Measurements from ENCODE around the gene SVOP. TPM values are rescaled to one million over a fixed set of nuclear protein-coding genes. Genes with fewer than 3 reads are reported as not detected.

The SVOP gene
- total and polyA plus RNA-seq, 2 experiments from 2014 or later = not detected

DNA sequence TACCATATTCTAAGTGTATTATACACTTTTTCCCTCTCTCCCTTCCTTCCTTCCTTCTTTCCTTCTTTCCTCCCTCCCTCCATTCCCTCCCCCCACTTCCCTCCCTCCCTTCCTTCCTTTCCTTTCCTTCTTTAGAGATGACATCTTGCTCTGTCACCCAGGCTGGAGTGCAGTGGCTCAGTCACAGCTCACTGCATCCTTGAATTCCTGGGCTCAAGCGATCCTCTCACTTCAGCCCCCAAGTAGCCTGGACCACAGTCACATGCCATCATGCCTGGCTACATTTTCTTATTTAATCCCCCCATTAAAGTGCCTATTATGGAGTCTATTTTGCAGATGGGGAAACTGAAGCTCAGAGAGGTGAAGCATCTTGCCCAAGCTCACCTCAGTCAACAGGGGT is 55.0 kb downstream of the SVOP start:
- Histone ChIP-seq H3K4me2 (ENCODE audit: unreplicated experiment) (no peak overlapping the region), H3K9ac (no peak overlapping the region), H2AFZ (no peak overlapping the region), H4K20me1 (ENCODE audit: insufficient read depth) (no peaks in the 10 kb centered on the region), H3K27ac (no peak overlapping the region), H3K9me2 (ENCODE audit: insufficient read depth) (no peaks in the 10 kb centered on the region), H3K36me3 (ENCODE audit: low read depth) (no peaks in the 10 kb centered on the region), H3K9me3 (ENCODE audit: low read depth) (no peaks in the 10 kb centered on the region), H3K27me3 (replicated peaks; ENCODE audit: insufficient read depth) (peaks cover 18% of the 10 kb centered on the region; the same call in 1 of the 2 replicates), H3K4me1 (ENCODE audit: insufficient read depth) (no peaks in the 10 kb centered on the region), H3K79me2 (ENCODE audit: insufficient read depth) (no peaks in the 10 kb centered on the region), H3F3A (ENCODE audit: insufficient read depth) (no peaks in the 10 kb centered on the region), H3K4me3 (no peak overlapping the region)
- no peak for TF ChIP-seq EZH2 (IDR thresholded peaks at IDR 0.05; ENCODE audit: insufficient read depth, poor library complexity, severe bottlenecking)
- TF ChIP-seq EZH2phosphoT487 (IDR thresholded peaks at IDR 0.05; ENCODE audit: insufficient read depth, low read depth) = no peak
- in situ Hi-C loops (cut with MboI) = no loop called here
- WGBS, 2 experiments (ENCODE audit: low coverage in 1 of 2, low lambda C conversion rate in 2 of 2, missing lambda C conversion rate in 2 of 2) = 89 to 92% methylated on average over 1 of the region's 1 CpG
- no peak for DNase-seq

DNA sequence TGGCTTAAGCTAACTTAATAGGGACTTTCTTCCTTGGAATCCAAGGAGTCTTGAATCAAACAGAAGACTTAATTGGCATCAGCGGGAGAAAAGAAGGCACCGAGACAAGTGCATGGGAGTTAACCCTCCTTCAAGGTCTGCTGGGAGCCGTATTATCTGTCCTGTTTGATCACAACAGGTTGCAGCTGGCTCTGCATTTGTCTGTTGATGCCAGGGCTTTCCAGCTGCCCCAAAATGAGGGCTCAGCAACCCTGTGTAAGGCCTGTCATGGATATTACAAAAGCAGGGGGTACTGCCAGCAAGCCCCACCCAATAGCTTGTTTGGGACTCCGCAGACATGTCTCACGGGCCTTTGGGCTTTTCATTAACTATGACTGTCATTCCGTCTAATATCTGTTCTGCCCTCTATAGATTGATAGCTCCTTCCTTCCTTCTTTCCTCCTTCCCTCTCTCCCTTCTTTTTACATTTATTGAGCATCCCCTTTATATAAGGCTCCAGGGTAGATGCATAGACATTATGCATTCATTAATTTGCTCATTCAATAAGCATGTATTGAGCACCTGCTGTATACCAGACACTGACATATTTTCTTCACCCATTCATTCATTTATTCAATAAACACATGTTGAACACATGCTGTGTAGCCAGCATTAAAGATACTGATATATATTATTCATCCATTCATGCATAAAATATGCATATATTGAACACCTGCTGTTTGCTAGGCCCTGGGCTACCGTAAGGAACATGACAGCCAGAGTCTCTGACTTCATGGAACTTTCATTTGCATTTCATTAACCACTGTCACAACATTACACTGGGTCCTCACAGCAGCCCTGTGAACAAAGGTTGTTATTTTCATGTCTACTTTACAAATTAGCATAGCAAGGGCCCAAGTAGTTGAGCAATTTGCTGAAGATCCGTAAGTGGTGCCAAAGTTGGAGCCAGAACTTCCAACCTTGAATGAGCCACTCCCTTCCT is 56.2 kb downstream of the SVOP start:
- H3K79me2 ChIP-seq (ENCODE audit: insufficient read depth) = no peaks in the 10 kb centered on the region
- no peak overlapping the region for H2AFZ ChIP-seq
- no peak overlapping the region for H3K9ac ChIP-seq
- 12 to 19% methylated on average over 8 of the region's 8 CpGs for WGBS, 2 experiments (ENCODE audit: low coverage in 1 of 2, low lambda C conversion rate in 2 of 2, missing lambda C conversion rate in 2 of 2)
- no peaks in the 10 kb centered on the region for H3K36me3 ChIP-seq (ENCODE audit: low read depth)
- no peaks in the 10 kb centered on the region for H3K9me3 ChIP-seq (ENCODE audit: low read depth)
- TF ChIP-seq EZH2phosphoT487 (IDR thresholded peaks at IDR 0.05; ENCODE audit: insufficient read depth, low read depth) = no peak
- TF ChIP-seq EZH2 (IDR thresholded peaks at IDR 0.05; ENCODE audit: insufficient read depth, poor library complexity, severe bottlenecking) = no peak
- DNase-seq = no peak
- H3K4me3 ChIP-seq = no peak overlapping the region
- H3K4me2 ChIP-seq (ENCODE audit: unreplicated experiment) = no peak overlapping the region
- no peaks in the 10 kb centered on the region for H3K4me1 ChIP-seq (ENCODE audit: insufficient read depth)
- H3F3A ChIP-seq (ENCODE audit: insufficient read depth) = no peaks in the 10 kb centered on the region
- no peak overlapping the region for H3K27ac ChIP-seq
- in situ Hi-C loops (cut with MboI) = no loop called here
- H4K20me1 ChIP-seq (ENCODE audit: insufficient read depth) = no peaks in the 10 kb centered on the region
- H3K9me2 ChIP-seq (ENCODE audit: insufficient read depth) = no peaks in the 10 kb centered on the region
- H3K27me3 ChIP-seq (replicated peaks; ENCODE audit: insufficient read depth) = peaks cover 27% of the 10 kb centered on the region; the same call in 1 of the 2 replicates

DNA sequence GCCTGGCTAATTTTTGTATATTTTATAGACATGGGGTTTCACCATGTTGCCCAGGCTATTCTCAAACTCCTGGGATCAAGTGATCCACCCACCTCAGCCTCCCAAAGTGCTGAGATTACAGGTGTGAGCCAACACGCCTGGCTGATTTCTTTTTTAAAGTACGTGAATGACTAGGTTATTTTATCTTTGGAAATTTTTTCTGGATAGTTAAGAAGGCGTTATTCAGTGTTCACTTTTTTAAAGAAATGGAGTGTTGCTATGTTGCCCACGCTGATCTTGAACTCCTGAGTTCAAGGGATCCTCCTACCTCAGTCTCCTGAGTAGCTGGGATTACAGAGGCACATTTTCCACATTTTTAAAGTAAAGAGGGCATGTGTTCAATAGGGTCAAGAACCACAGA is 58.6 kb downstream of the SVOP start:
- H3K4me1 ChIP-seq (ENCODE audit: insufficient read depth) = no peaks in the 10 kb centered on the region
- H3K9me3 ChIP-seq (ENCODE audit: low read depth) = no peaks in the 10 kb centered on the region
- no peaks in the 10 kb centered on the region for H4K20me1 ChIP-seq (ENCODE audit: insufficient read depth)
- H3F3A ChIP-seq (ENCODE audit: insufficient read depth) = no peaks in the 10 kb centered on the region
- DNase-seq = no peak
- no peaks in the 10 kb centered on the region for H3K9me2 ChIP-seq (ENCODE audit: insufficient read depth)
- H3K4me3 ChIP-seq = no peak overlapping the region
- no peak overlapping the region for H3K9ac ChIP-seq
- no peak overlapping the region for H3K27ac ChIP-seq
- H3K4me2 ChIP-seq (ENCODE audit: unreplicated experiment) = no peak overlapping the region
- H3K36me3 ChIP-seq (ENCODE audit: low read depth) = no peaks in the 10 kb centered on the region
- in situ Hi-C loops (cut with MboI) = no loop called here
- H2AFZ ChIP-seq = no peak overlapping the region
- H3K27me3 ChIP-seq (replicated peaks; ENCODE audit: insufficient read depth) = peaks cover 25% of the 10 kb centered on the region; the same call in 1 of the 2 replicates
- H3K79me2 ChIP-seq (ENCODE audit: insufficient read depth) = no peaks in the 10 kb centered on the region
- 42 to 51% methylated on average over 4 of the region's 4 CpGs for WGBS, 2 experiments (ENCODE audit: low coverage in 1 of 2, low lambda C conversion rate in 2 of 2, missing lambda C conversion rate in 2 of 2)
- no peak for TF ChIP-seq EZH2phosphoT487 (IDR thresholded peaks at IDR 0.05; ENCODE audit: insufficient read depth, low read depth)
- TF ChIP-seq EZH2 (IDR thresholded peaks at IDR 0.05; ENCODE audit: insufficient read depth, poor library complexity, severe bottlenecking) = no peak

DNA sequence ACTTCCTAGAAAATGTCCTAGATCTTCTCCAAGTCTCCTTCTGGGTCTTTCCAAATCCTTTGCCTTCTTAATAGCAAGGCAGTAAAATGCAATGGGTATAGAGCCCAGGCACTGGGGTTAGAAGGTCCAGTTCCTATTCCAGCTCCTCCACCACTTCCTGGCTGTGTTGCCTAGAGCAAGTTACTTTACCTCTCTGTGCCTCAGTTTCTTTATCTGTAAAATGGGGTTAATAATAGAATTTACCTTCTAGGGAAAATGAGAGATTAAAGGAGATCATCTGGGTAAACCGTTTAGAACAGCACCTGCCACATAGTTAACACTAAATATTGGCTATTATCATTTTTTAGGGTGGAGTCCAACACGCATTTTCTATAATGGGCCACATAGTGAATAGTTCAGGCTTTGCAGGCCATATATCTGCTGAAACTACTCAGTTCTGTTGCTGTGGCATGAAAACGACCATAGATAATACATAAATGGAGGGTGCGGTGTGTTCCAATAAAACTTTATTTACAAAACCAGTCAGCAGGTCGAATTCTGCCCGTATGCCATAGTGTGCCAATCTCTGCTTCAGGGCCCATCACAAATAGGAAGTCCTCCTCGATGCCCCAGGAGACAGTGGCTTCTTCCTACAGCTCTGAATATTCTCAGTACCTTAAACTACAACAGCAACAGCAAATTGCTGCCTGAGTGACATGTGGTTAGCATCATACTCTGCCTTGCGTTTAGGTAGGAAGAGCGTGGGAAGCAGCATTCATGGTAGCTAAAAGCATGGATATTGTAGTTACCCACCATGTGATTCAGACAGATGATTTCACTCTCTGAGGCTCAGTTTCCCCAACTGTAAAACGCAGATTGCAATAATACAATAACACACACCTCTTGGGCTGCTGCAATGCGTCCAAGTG is 60.9 kb downstream of the SVOP start:
- no peaks in the 10 kb centered on the region for H3F3A ChIP-seq (ENCODE audit: insufficient read depth)
- H3K4me3 ChIP-seq = no peak overlapping the region
- no peak overlapping the region for H3K4me2 ChIP-seq (ENCODE audit: unreplicated experiment)
- in situ Hi-C loops (cut with MboI) = no loop called here
- no peak for TF ChIP-seq EZH2phosphoT487 (IDR thresholded peaks at IDR 0.05; ENCODE audit: insufficient read depth, low read depth)
- no peak for TF ChIP-seq EZH2 (IDR thresholded peaks at IDR 0.05; ENCODE audit: insufficient read depth, poor library complexity, severe bottlenecking)
- no peak overlapping the region for H3K27ac ChIP-seq
- WGBS, 2 experiments (ENCODE audit: low coverage in 1 of 2, low lambda C conversion rate in 2 of 2, missing lambda C conversion rate in 2 of 2) = 56 to 59% methylated on average over 11 of the region's 11 CpGs
- peaks cover 20% of the 10 kb centered on the region; the same call in 1 of the 2 replicates for H3K27me3 ChIP-seq (replicated peaks; ENCODE audit: insufficient read depth)
- H3K79me2 ChIP-seq (ENCODE audit: insufficient read depth) = no peaks in the 10 kb centered on the region
- H3K9me3 ChIP-seq (ENCODE audit: low read depth) = no peaks in the 10 kb centered on the region
- H3K4me1 ChIP-seq (ENCODE audit: insufficient read depth) = no peaks in the 10 kb centered on the region
- no peak overlapping the region for H2AFZ ChIP-seq
- H3K9ac ChIP-seq = no peak overlapping the region
- H3K9me2 ChIP-seq (ENCODE audit: insufficient read depth) = no peaks in the 10 kb centered on the region
- no peak for DNase-seq
- no peaks in the 10 kb centered on the region for H4K20me1 ChIP-seq (ENCODE audit: insufficient read depth)
- no peaks in the 10 kb centered on the region for H3K36me3 ChIP-seq (ENCODE audit: low read depth)
